Large intestine (tissue), 12 donors: ENCODE measurements around the gene ORC1. TPM values are rescaled to one million over a fixed set of nuclear protein-coding genes. Genes with fewer than 3 reads are reported as not detected.

ENCODE experiments used
- DNase-seq, 2 donors: peaks; one replicate each; pipeline versions ENCODE4 v3.0.0 to v3.0.0-alpha.2; 2013
- H3K27ac ChIP-seq: one replicate; pipeline ENCODE4 v1.5.1; 2013; ENCODE audit warnings: low read length
- H3K27me3 ChIP-seq: 2 replicates; pipeline ENCODE4 v1.6.1; 2013; ENCODE audit warnings: low read length; ENCODE audit not compliant: control insufficient read depth, insufficient read depth
- H3K36me3 ChIP-seq: 2 replicates; pipeline ENCODE4 v1.6.1; 2013; ENCODE audit warnings: low read length; ENCODE audit not compliant: control insufficient read depth, insufficient read depth
- H3K4me1 ChIP-seq: one replicate; pipeline ENCODE4 v1.6.1; 2013; ENCODE audit warnings: low read length; ENCODE audit not compliant: control insufficient read depth, insufficient read depth
- H3K4me3 ChIP-seq: one replicate; pipeline ENCODE4 v1.5.1; 2013; ENCODE audit warnings: low read length
- H3K9me3 ChIP-seq: one replicate; pipeline ENCODE4 v1.6.1; 2013; ENCODE audit warnings: mild to moderate bottlenecking, low read depth, low read length, moderate library complexity; ENCODE audit not compliant: control insufficient read depth
- WGBS: methylation state at CpG from one replicate; pipeline ENCODE4 v1.1.5; 2013; ENCODE audit warnings: low lambda C conversion rate; ENCODE audit not compliant: insufficient coverage; 5-methylcytosine and 5-hydroxymethylcytosine counted together
- long read RNA-seq, 11 donors: transcript quantifications; one replicate each; lab custom pipeline, GENCODE V29; 2026
- polyA plus RNA-seq: library from polyadenylated mRNA; unstranded; fragments of 120-200 nt; gene quantifications from one replicate; pipeline ENCODE4 v1.2.1, GENCODE V29; 2013

The ORC1 gene
- 4.2 TPM for polyA plus RNA-seq
- long read RNA-seq, donor 1, result 0 reads
- long read RNA-seq, donor 2, partial matches to known transcripts, result 0 of 1 reads
- long read RNA-seq, donor 2, other reads (novel, unspliced or antisense), result 0 of 1 reads
- long read RNA-seq, donor 3, result 0 reads
- long read RNA-seq, donor 4, result 0 reads
- long read RNA-seq, donor 5, partial matches to known transcripts, result 13 of 26 reads
- long read RNA-seq, donor 5, other reads (novel, unspliced or antisense), result 13 of 26 reads
- long read RNA-seq, donor 6, result 0 reads
- long read RNA-seq, donor 7, partial matches to known transcripts, result 36 of 50 reads
- long read RNA-seq, donor 7, other reads (novel, unspliced or antisense), result 14 of 50 reads
- long read RNA-seq, donor 8, result 0 reads
- long read RNA-seq, donor 9, result 0 reads
- long read RNA-seq, donor 10, partial matches to known transcripts, result 0 of 1 reads
- long read RNA-seq, donor 10, other reads (novel, unspliced or antisense), result 0 of 1 reads
- long read RNA-seq, donor 11, result 0 reads

- peak; percentile 97 for DNase-seq
- H3K9me3 ChIP-seq, result no peaks in the 10 kb centered on the region
- peaks cover 7% of the 10 kb centered on the region for H3K4me1 ChIP-seq
- H3K27ac ChIP-seq, result peak within 1 kb of the TSS; percentile 93
- H3K4me3 ChIP-seq, result peak within 1 kb of the TSS; percentile 83
- WGBS, result 0% methylated on average over 2 of the region's 57 CpGs
- H3K36me3 ChIP-seq, result peaks cover 20% of the 10 kb centered on the region
- H3K27me3 ChIP-seq, result no peaks in the 10 kb centered on the region
These were observed at the start of gene ORC1, which contains the start of gene PRPF38A for GRCh38 chr1:52404116-52404974. TSS of gene ORC1 (minus strand) at chr1:52404423. CDS start at chr1:52402223, 2,200 bp downstream. TSS of gene PRPF38A (plus strand) at chr1:52404602. CDS start at chr1:52404750, 148 bp downstream.

- H3K36me3 ChIP-seq, result peaks cover 32% of the 10 kb centered on the region
- WGBS, result no CpG with 5 or more reads among the region's 2 CpGs
- H3K4me1 ChIP-seq, result no peaks in the 10 kb centered on the region
- DNase-seq, result no peak
- no peaks in the 10 kb centered on the region for H3K9me3 ChIP-seq
- H3K27me3 ChIP-seq, result no peaks in the 10 kb centered on the region
- no peak overlapping the region for H3K27ac ChIP-seq
- no peak overlapping the region for H3K4me3 ChIP-seq
These were observed 40.2 kb upstream of the ORC1 start for GRCh38 chr1:52444463-52444862.

DNA sequence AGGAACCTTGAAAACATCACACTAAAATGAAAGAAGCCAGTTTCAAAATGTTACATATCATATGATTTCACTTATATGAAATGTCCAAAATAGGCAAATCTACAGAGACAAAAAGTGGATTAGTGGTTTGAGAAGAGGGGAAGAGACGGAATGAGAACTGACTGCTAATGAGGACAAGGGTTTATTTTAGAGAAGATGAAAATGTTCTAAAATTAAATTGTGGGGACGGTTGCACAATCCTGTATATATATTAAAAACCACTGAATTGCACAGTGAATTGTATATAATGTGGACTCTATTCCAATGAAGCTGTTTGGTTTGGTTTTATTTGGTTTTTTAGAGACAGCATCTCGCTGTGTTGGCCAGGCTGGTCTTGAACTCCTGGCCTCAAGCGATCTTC is 35.8 kb upstream of the ORC1 start:
- Histone ChIP-seq H3K36me3 (peaks cover 35% of the 10 kb centered on the region), H3K4me3 (no peak overlapping the region), H3K9me3 (no peaks in the 10 kb centered on the region), H3K27me3 (no peaks in the 10 kb centered on the region), H3K27ac (no peak overlapping the region), H3K4me1 (no peaks in the 10 kb centered on the region)
- DNase-seq, result no peak
- WGBS, result 100% methylated on average over 1 of the region's 4 CpGs

DNA sequence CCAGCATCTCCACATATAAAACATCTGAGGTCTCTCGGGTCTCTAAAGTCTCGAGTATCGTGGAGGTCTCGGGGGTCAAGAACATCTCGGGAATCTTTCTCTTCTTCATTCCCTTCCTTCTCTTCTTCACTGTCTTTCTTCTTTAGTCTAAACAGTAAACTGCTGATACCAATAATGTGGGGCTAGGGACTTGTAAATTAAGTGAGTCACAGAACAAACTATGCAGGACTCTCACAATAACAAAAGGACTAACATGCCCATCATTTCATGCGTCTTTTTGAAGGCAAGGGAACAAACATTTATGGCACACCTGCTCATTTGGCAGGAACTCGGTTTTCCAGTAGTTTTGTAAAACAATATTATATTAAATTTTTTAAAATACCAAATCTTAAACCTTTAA is 32.6 kb upstream of the ORC1 start:
- Histone ChIP-seq H3K4me3 (no peak overlapping the region), H3K9me3 (no peaks in the 10 kb centered on the region), H3K4me1 (no peaks in the 10 kb centered on the region), H3K36me3 (peaks cover 44% of the 10 kb centered on the region), H3K27ac (no peak overlapping the region), H3K27me3 (no peaks in the 10 kb centered on the region)
- no peak for DNase-seq
- no CpG with 5 or more reads among the region's 7 CpGs for WGBS

- H3K36me3 ChIP-seq, result peaks cover 47% of the 10 kb centered on the region
- H3K4me1 ChIP-seq, result no peaks in the 10 kb centered on the region
- no peaks in the 10 kb centered on the region for H3K9me3 ChIP-seq
- DNase-seq, result no peak
- no peak overlapping the region for H3K4me3 ChIP-seq
- H3K27ac ChIP-seq, result no peak overlapping the region
- no peaks in the 10 kb centered on the region for H3K27me3 ChIP-seq
- WGBS, result no CpG with 5 or more reads among the region's 1 CpG
These were observed 31.4 kb upstream of the ORC1 start for GRCh38 chr1:52435650-52436049.

- WGBS, result no CpG with 5 or more reads among the region's 1 CpG
- no peak overlapping the region for H3K4me3 ChIP-seq
- H3K9me3 ChIP-seq, result no peaks in the 10 kb centered on the region
- H3K27me3 ChIP-seq, result no peaks in the 10 kb centered on the region
- H3K4me1 ChIP-seq, result no peaks in the 10 kb centered on the region
- H3K27ac ChIP-seq, result no peak overlapping the region
- peaks cover 49% of the 10 kb centered on the region for H3K36me3 ChIP-seq
- DNase-seq, result no peak
These were observed 31.0 kb upstream of the ORC1 start for GRCh38 chr1:52435211-52435610.

DNA sequence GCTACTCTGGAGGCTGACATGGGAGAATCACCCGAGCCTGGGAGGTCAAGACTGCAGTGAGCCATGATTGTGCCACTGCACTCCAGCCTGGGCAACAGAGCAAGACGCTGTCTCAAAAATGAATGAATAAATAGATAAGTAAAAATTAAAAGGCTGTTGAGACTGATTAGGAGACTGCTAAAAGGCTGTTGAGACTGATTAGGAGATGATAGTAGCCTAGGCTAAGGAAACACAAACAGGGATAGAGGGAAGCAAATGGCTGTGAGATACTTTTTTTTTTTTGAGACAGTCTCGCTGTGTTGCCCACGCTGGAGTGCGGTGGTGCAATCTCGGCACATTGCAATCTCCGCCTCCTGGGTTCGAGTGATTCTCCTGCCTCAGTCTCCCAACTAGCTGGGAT is 28.6 kb upstream of the ORC1 start:
- H3K27me3 ChIP-seq, result no peaks in the 10 kb centered on the region
- H3K27ac ChIP-seq, result no peak overlapping the region
- H3K9me3 ChIP-seq, result no peaks in the 10 kb centered on the region
- no peak for DNase-seq
- no peak overlapping the region for H3K4me3 ChIP-seq
- no peaks in the 10 kb centered on the region for H3K4me1 ChIP-seq
- H3K36me3 ChIP-seq, result peaks cover 46% of the 10 kb centered on the region
- no CpG with 5 or more reads among the region's 8 CpGs for WGBS

DNA sequence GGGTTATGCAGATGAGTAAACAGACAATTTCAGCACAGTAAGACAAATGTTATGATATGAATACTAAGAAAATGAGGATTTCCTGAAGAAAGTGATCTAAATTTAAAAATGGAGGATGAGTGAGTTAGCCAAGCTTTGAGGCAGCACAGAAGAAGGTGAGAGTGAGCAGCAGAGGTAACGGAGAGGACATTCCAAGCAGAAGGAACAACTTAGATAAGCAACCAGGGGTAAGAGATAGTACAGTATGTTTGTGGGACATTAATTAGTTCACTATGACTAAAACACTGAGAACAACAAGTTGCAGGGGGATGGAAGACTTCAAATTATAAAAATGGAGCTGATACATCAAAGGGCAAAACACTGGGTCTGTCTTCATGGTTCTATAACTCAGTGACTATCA is 22.9 kb upstream of the ORC1 start:
- H3K4me3 ChIP-seq, result no peak overlapping the region
- peaks cover 34% of the 10 kb centered on the region for H3K36me3 ChIP-seq
- no peaks in the 10 kb centered on the region for H3K27me3 ChIP-seq
- no peaks in the 10 kb centered on the region for H3K9me3 ChIP-seq
- H3K4me1 ChIP-seq, result no peaks in the 10 kb centered on the region
- H3K27ac ChIP-seq, result no peak overlapping the region
- WGBS, result no CpG with 5 or more reads among the region's 1 CpG
- DNase-seq, result no peak

GRCh38 chr1:52426371-52426770 is 22.1 kb upstream of the ORC1 start:
- no peak overlapping the region for H3K27ac ChIP-seq
- H3K4me3 ChIP-seq, result no peak overlapping the region
- DNase-seq, result no peak
- H3K4me1 ChIP-seq, result no peaks in the 10 kb centered on the region
- whole genome bisulfite sequencing, result no CpG with 5 or more reads among the region's 3 CpGs
- H3K36me3 ChIP-seq, result peaks cover 34% of the 10 kb centered on the region
- H3K27me3 ChIP-seq, result no peaks in the 10 kb centered on the region
- H3K9me3 ChIP-seq, result no peaks in the 10 kb centered on the region

GRCh38 chr1:52424813-52425212 is 20.6 kb upstream of the ORC1 start:
- Histone ChIP-seq H3K27ac (no peak overlapping the region), H3K36me3 (peaks cover 26% of the 10 kb centered on the region), H3K4me1 (no peaks in the 10 kb centered on the region), H3K4me3 (no peak overlapping the region), H3K9me3 (no peaks in the 10 kb centered on the region), H3K27me3 (no peaks in the 10 kb centered on the region)
- no peak for DNase-seq
- WGBS, result 100% methylated on average over 1 of the region's 1 CpG
